K562 (cell line): ENCODE measurements around the gene LSP1. TPM values are rescaled to one million over a fixed set of nuclear protein-coding genes. Genes with fewer than 3 reads are reported as not detected.

Experiments used
- ATF1 ChIP-seq, 2 experiments: fragments of 450-650 bp in 1 of 2; IDR thresholded peaks; 2 replicates each; pipeline ENCODE4 v1.6.1; 2016; ENCODE audit warnings: missing compliant biosample characterization in 1 of 2, missing genetic modification characterization in 1 of 2
- CHD7 ChIP-seq: fragments of 200-600 bp; sonication (generic); IDR thresholded peaks from one replicate; pipeline ENCODE4 v1.6.1; 2012; ENCODE audit warnings: mild to moderate bottlenecking, low read depth, low read length, inconsistent platforms
- HLTF ChIP-seq: fragments of 450-650 bp; IDR thresholded peaks from 2 replicates; pipeline ENCODE4 v1.6.1; 2016
- L3MBTL2 ChIP-seq: fragments of 450-650 bp; IDR thresholded peaks from 2 replicates; pipeline ENCODE4 v1.6.1; 2016; ENCODE audit warnings: mild to moderate bottlenecking, moderate library complexity
- USF1 ChIP-seq: sonication (generic); formaldehyde crosslinking; IDR thresholded peaks from 2 replicates; pipeline ENCODE4 v1.9.0; 2022; ENCODE audit warnings: mild to moderate bottlenecking, missing genetic modification reagents
- ZBTB26 ChIP-seq: fragments of 450-650 bp; formaldehyde crosslinking; IDR thresholded peaks from 2 replicates; pipeline ENCODE4 v1.4.0; 2022; ENCODE audit warnings: missing genetic modification characterization
- ZBTB34 ChIP-seq: fragments of 250-450 bp; sonication (Bioruptor Pico); IDR thresholded peaks from 2 replicates; pipeline ENCODE4 v1.8.0; 2021; ENCODE audit warnings: mild to moderate bottlenecking, moderate library complexity
- ZBTB5 ChIP-seq: fragments of 450-650 bp; IDR thresholded peaks from 2 replicates; pipeline ENCODE4 v1.6.1; 2017; ENCODE audit warnings: antibody characterized with exemption
- ZNF263 ChIP-seq: sonication (generic); formaldehyde crosslinking; IDR thresholded peaks from 2 replicates; pipeline ENCODE4 v1.8.0; 2022; ENCODE audit warnings: mild to moderate bottlenecking, missing genetic modification reagents, borderline replicate concordance
- polyA plus RNA-seq, 8 experiments: library from polyadenylated mRNA; depleted of rRNA in 4 of 8; stranded (reverse) in 5 of 8; unstranded in 3 of 8; fragments of >200 nt; fragmentation: Nextera tagmentation in 2 of 8; fragmentation: Illumina TruSeq in 1 of 8; extraction: Ambion mirVana in 2 of 8; extraction: Trizol in 1 of 8; gene quantifications; 2 replicates each; pipeline versions ENCODE4 v1.2.1 to v1.2.3, GENCODE V29; 2011 to 2014; ENCODE audit warnings: inconsistent platforms in 1 of 8, missing spikeins in 1 of 8
- total RNA-seq, 7 experiments: library from RNA; depleted of rRNA in 6 of 7; stranded (reverse); fragments of >200 nt in 6 of 7; fragmentation: Illumina TruSeq in 2 of 7; extraction: Trizol in 2 of 7; gene quantifications; 2 replicates each; pipeline versions ENCODE4 v1.2.1 to v1.2.3, GENCODE V29; 2011 to 2021; ENCODE audit warnings: low replicate concordance in 1 of 7

LSP1 gene
- total and polyA plus RNA-seq, 9 of the 15 experiments (the other 6 are each of a cell fraction or from before 2014, with no cell fraction given), result 0.08 to 2.9 (median 0.65) TPM; not detected in 2

GRCh38 chr11:1926156-1927025 lies 73.5 kb downstream of the LSP1 start (continued):
- TF ChIP-seq CHD7, result no peak
- TF ChIP-seq ZBTB34 (CRISPR knock-in tag), result no peak
- TF ChIP-seq ZNF263 (CRISPR knock-in tag), result peak; percentile 98
- no peak for TF ChIP-seq ZBTB5
- TF ChIP-seq USF1, result no peak
- TF ChIP-seq HLTF, result no peak
- TF ChIP-seq L3MBTL2, result peak; percentile 57; the same call in 1 of the 2 replicates
- no peak for TF ChIP-seq ZBTB26
- no peak for TF ChIP-seq ATF1 (CRISPR knock-in tag; IDR thresholded peaks at IDR 0.05)
- TF ChIP-seq ATF1 (tag; IDR thresholded peaks at IDR 0.05), result no peak
